Kidney glomerular epithelial cell (primary cell): Measurements from ENCODE around the gene SMTNL2.
"Not testable (repeated sequence)": the region's sequence is repeated elsewhere in the genome, so short reads cannot be mapped to it uniquely, and the experiment has no call there.

Experiments used
- DNase-seq: peaks from one replicate; lab custom pipeline; 2025; lab: John Stamatoyannopoulos, UW

SMTNL2 gene

GRCh38 chr17:4560421-4560820 lies 23.9 kb upstream of the SMTNL2 start, which contains the start of gene GGT6:
GGT6 (minus strand) TSS chr17:4560577; CDS start chr17:4560521, 56 bp downstream.
- no peak for DNase-seq

- no peak for DNase-seq
Observed at GRCh38 chr17:4560837-4561256, 23.5 kb upstream of the SMTNL2 start.

GRCh38 chr17:4562015-4562969 lies 22.0 kb upstream of the SMTNL2 start:
- DNase-seq, result no peak

- peak; percentile 76 for DNase-seq
Observed at GRCh38 chr17:4565209-4566141, 18.9 kb upstream of the SMTNL2 start.

DNA sequence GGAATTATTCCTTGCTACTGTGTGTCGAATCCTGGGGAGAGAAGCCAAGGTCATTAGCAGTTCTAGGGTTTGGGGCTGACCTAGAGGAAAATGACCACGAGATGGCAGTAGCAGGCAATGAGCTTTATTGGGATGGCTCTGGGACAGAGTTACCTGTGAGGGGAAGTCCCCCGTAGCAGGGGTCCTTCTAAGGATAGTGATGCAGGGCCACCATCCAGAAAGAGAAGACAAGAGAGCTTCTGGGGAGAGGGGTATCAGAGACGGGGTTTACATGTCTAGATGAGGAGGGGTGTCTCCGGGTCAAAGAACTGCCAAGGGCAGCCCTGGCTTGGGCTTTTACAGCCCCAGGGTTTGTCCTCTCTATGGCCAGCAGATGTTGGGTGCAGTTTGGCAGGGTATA lies 17.5 kb upstream of the SMTNL2 start:
- peak; percentile 78 for DNase-seq

- no peak for DNase-seq
Observed at GRCh38 chr17:4569591-4569990, 14.7 kb upstream of the SMTNL2 start.

DNA sequence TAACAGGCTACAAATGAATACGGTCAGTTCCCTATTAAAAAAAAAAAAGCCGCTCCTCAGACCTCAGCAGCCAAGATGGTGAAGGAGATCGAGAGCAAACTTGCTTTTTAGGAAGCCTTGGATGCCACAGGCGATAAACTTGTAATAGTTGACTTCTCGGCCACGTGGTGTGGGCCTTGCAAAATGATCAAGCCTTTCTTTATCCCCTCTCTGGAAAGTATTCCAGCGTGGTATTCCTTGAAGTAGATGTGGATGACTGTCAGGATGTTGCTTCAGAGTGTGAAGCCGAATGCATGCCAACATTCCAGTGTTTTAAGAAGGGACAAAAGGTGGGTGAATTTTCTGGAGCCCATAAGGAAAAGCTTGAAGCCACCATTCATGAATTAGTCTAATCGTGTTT lies 12.2 kb upstream of the SMTNL2 start:
- no peak for DNase-seq

DNA sequence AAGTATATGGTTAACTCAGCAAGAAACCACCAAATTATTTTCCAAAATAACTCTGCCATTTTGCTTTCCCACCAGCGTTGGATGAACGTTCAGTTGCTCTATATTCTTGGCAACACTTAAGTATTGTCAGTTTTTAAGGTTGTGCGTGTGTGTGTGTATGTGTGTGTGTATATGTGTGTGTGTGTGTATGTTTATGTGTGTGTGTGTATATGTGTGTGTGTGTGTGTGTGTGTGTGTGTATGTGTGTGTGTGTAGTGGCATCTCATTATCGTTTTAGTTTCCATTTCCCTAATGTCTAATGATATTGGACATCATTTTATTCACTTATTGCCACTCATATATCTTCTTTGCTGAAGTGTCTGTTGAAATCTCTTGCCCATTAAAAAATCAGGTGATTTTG lies 11.2 kb upstream of the SMTNL2 start:
- DNase-seq, result no peak

- peak; percentile 3 for DNase-seq
Observed at GRCh38 chr17:4573669-4574068, 10.7 kb upstream of the SMTNL2 start.

- no peak for DNase-seq
Observed at GRCh38 chr17:4574448-4575045, 9.8 kb upstream of the SMTNL2 start.

- DNase-seq, result no peak
Observed at GRCh38 chr17:4576161-4576558, 8.2 kb upstream of the SMTNL2 start.

GRCh38 chr17:4576729-4577322 lies 7.5 kb upstream of the SMTNL2 start:
- DNase-seq, result no peak

DNA sequence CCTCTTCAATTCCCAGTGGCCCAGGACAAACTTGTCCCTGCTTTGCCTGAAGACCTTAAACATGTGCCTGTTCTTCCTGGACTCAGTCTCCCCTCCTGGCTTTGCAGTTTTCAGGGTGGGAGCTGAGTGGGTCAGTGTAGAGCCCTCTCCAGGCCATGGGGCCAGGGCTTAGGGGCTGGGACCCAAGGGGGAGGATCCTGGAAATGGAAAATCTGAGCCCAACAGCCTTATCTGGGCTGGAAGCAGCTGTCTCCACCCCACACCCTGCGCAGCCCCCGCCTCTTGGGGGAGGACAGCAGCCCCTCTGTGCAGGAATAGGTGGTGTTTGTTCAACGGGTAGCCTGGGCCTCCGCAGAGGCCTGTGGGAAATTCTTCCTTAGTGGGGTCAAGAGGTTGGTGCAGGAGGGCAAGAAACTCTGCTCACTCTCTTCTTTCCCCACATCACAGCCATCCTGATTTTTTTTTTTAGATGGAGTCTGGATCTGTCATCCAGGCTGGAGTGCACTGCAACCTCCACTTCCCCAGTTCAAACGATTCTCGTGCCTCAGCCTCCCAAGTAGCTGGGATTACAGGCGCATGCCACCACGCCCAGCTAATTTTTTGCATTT lies 6.8 kb upstream of the SMTNL2 start:
- DNase-seq, result no peak

DNA sequence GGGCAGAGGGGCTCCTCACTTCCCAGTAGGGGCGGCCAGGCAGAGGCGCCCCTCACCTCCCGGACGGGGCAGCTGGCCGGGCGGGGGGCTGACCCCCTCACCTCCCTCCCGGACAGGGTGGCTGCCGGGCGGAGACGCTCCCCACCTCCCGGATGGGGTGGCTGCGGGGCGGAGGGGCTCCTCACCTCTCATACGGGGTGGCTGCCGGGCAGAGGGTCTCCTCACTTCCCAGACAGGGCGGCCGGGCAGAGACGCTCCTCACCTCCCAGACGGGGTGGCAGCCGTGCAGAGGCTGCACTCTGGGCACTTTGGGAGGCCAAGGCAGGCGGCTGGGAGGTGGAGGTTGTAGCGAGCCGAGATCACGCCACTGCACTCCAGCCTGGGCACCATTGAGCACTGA lies 6.0 kb upstream of the SMTNL2 start:
- DNase-seq, result not testable (repeated sequence)

DNA sequence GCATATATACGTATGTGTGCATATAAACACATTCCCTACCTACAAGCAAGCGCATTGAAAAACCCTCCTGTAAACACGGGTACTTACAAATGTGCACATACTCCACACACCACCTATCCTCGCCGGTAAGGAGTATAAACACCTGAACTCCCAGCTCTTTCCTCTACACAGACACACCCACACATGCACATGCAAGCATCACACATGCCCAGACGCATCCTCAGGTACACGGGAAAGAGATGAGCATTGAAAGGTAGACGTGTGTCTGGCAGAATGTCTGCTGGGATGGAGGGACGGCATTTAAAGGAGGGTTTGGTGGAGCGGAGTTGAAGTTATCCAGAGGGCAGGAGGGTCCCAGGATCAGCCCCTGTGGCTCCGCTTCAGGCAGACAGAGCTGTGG lies 4.7 kb upstream of the SMTNL2 start:
- DNase-seq, result no peak

GRCh38 chr17:4580291-4580690 lies 4.0 kb upstream of the SMTNL2 start:
- peak; percentile 4 for DNase-seq

DNA sequence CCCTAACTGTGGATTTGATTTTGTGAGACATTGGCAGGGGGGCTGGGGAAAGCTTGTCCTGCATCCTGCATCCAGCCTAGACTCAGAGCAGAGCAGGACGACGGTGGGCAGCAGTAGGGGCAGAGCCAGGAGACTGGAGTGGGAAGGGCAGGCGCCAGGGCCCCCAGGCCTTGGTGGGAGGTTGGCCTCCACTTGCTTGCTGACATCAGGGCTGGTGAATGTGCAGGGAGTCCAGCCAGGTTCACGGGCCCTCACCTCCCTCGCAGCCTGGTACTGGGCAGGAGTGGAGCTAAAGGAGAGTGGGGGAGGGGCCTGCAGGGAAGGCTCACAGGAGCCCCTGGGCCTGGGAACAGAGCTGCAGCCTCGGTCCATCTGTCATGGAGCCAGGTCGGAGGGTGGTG lies 2.2 kb upstream of the SMTNL2 start:
- DNase-seq, result peak; percentile 39

DNA sequence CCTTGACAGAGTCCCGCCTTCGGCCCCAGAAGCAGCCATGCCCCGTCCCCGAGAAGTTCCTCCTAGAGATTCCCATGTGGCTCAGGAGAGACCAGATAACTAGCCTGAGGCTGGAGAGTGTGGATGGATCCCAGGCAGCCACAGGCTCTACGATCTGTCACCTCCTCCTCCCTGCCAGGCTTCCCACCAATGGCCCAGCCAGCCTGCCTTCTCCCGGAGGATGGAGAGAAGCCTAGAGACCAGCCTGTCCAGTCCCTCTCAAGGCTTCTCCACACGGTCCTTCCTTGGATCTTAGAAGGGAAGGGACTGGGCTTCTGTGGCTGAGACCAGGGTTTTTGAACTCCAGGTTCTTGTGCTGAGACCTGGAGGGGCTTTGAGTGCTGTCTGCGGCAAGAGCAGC lies 1.6 kb upstream of the SMTNL2 start:
- DNase-seq, result no peak

DNA sequence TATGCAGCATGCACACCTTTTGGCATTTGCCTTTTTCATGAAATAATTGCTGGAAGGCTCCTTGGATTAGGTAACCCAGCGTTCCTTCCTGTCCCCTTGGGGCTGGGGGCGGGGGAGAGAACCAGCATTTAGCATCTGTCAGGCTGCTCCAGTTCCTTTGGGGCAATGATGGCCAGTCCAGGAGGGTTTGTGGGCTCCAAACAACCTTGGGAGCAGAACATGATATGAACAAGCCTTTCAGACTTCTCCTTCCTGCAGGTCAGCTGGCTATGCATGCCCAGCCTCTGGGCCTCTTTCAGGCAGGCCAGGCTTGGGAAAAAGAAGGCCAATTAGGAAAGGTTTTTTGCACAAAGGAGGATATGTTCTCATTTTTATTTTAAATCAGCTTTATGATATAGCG lies 1.1 kb upstream of the SMTNL2 start:
- no peak for DNase-seq

DNA sequence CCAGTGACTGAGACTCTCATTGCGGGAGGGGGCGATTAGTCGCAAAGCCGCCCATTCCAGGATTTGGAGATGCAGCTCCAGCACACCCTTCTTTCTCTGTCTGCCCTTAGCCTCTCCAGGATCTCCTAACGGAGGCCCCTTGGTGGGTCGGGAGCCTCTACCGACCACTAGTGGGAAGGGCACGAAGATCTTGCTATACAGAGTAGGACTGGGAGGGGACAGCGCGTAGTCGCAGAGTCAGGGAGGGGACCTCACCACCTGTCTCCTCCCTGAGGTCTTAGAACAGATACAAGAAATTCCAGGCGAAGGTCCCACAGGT lies 588 bp upstream of the SMTNL2 start:
- peak; percentile 39 for DNase-seq

GRCh38 chr17:4584917-4585637 lies 748 bp downstream of the SMTNL2 start:
- peak; percentile 62 for DNase-seq
